HepG2 (cell line): ENCODE data around the gene NXPH1. TPM values are rescaled to one million over a fixed set of nuclear protein-coding genes. Genes with fewer than 3 reads are reported as not detected.

Experiments used
- ATF7-NPFF ChIP-seq: sonication (generic); formaldehyde crosslinking; IDR thresholded peaks from 2 replicates; pipeline ENCODE4 v1.8.1; 2023; ENCODE audit warnings: mild to moderate bottlenecking, low read depth, missing genetic modification reagents, moderate library complexity
- CHD4 ChIP-seq: fragments of 200-600 bp; sonication (generic); IDR thresholded peaks from 2 replicates; pipeline ENCODE4 v1.7.0; 2017; ENCODE audit warnings: mild to moderate bottlenecking, low read length, borderline replicate concordance
- FOXO1 ChIP-seq: sonication (generic); formaldehyde crosslinking; IDR thresholded peaks from 2 replicates; pipeline ENCODE4 v1.4.0; 2020; ENCODE audit warnings: missing genetic modification reagents
- HNRNPH1 ChIP-seq: fragments of 200-400 bp; formaldehyde crosslinking; optimal IDR thresholded peaks from 2 replicates; pipeline ENCODE3; 2017; ENCODE audit warnings: mild to moderate bottlenecking, low read depth, low read length
- ISL2 ChIP-seq: sonication (generic); formaldehyde crosslinking; IDR thresholded peaks from 2 replicates; pipeline ENCODE4 v1.5.0; 2020; ENCODE audit warnings: missing genetic modification reagents
- KMT2B ChIP-seq: IDR thresholded peaks from 2 replicates; pipeline ENCODE4 v1.6.1; 2016; ENCODE audit warnings: missing genetic modification reagents, missing compliant biosample characterization
- MAFG ChIP-seq: sonication (generic); formaldehyde crosslinking; IDR thresholded peaks from 2 replicates; pipeline ENCODE4 v1.5.1; 2020; ENCODE audit warnings: mild to moderate bottlenecking, missing genetic modification reagents
- NFIB ChIP-seq: sonication (generic); formaldehyde crosslinking; IDR thresholded peaks from 2 replicates; pipeline ENCODE4 v1.9.0; 2021; ENCODE audit warnings: missing genetic modification reagents, mild to moderate bottlenecking, borderline replicate concordance
- PCBP2 ChIP-seq: fragments of 200-400 bp; formaldehyde crosslinking; optimal IDR thresholded peaks from 2 replicates; pipeline ENCODE3; 2018; ENCODE audit warnings: low read length, low read depth; ENCODE audit not compliant: poor library complexity, severe bottlenecking
- RFX3 ChIP-seq: IDR thresholded peaks from 2 replicates; pipeline ENCODE4 v1.6.1; 2016; ENCODE audit warnings: missing biosample characterization, missing genetic modification reagents
- RFXANK ChIP-seq: IDR thresholded peaks from 2 replicates; pipeline ENCODE4 v1.6.1; 2016
- SIN3A ChIP-seq: IDR thresholded peaks from 2 replicates; pipeline ENCODE4 v1.6.1; 2011; ENCODE audit warnings: low read depth, mild to moderate bottlenecking, control low read depth, low read length, borderline replicate concordance
- SOX6 ChIP-seq, 2 experiments: fragments of 450-650 bp in 1 of 2; sonication (generic) in 1 of 2; formaldehyde crosslinking in 1 of 2; IDR thresholded peaks; 2 replicates each; pipeline versions ENCODE4 v1.4.0 to v1.6.1; 2017 to 2020; ENCODE audit warnings: antibody characterized with exemption in 1 of 2, mild to moderate bottlenecking in 1 of 2, missing genetic modification reagents in 1 of 2
- ZBTB8A ChIP-seq: sonication (generic); formaldehyde crosslinking; IDR thresholded peaks from 2 replicates; pipeline ENCODE4 v1.4.0; 2020; ENCODE audit warnings: mild to moderate bottlenecking, low read depth, missing genetic modification reagents, borderline replicate concordance
- ZFX ChIP-seq: sonication (generic); formaldehyde crosslinking; IDR thresholded peaks from 2 replicates; pipeline ENCODE4 v1.4.0; 2020; ENCODE audit warnings: mild to moderate bottlenecking, low read depth, missing genetic modification reagents, moderate library complexity
- ZNF10 ChIP-seq: sonication (generic); formaldehyde crosslinking; IDR thresholded peaks from 2 replicates; pipeline ENCODE4 v1.4.0; 2020; ENCODE audit warnings: mild to moderate bottlenecking, low read depth, missing genetic modification reagents, borderline replicate concordance
- ZNF263 ChIP-seq: sonication (generic); formaldehyde crosslinking; IDR thresholded peaks from 2 replicates; pipeline ENCODE4 v1.4.0; 2020; ENCODE audit warnings: missing genetic modification reagents
- ZNF30 ChIP-seq: sonication (generic); formaldehyde crosslinking; IDR thresholded peaks from 2 replicates; pipeline ENCODE4 v1.5.0; 2020; ENCODE audit warnings: mild to moderate bottlenecking, missing genetic modification reagents
- ZNF557 ChIP-seq: sonication (generic); formaldehyde crosslinking; IDR thresholded peaks from 2 replicates; pipeline ENCODE4 v1.4.0; 2020; ENCODE audit warnings: missing genetic modification reagents
- ZNF644 ChIP-seq: IDR thresholded peaks from 2 replicates; pipeline ENCODE4 v1.6.1; 2016; ENCODE audit warnings: low read depth
- ZNF709 ChIP-seq: sonication (generic); formaldehyde crosslinking; IDR thresholded peaks from 2 replicates; pipeline ENCODE4 v1.5.0; 2020; ENCODE audit warnings: mild to moderate bottlenecking, missing genetic modification reagents
- ZSCAN25 ChIP-seq: sonication (generic); formaldehyde crosslinking; IDR thresholded peaks from 2 replicates; pipeline ENCODE4 v1.8.0; 2022; ENCODE audit warnings: mild to moderate bottlenecking, missing genetic modification reagents
- polyA plus RNA-seq, 8 experiments: library from polyadenylated mRNA; depleted of rRNA in 3 of 8; stranded (reverse) in 7 of 8; unstranded in 1 of 8; fragments of >200 nt; fragmentation: Illumina TruSeq in 4 of 8; extraction: Trizol in 4 of 8; gene quantifications; 2 replicates each; pipeline versions ENCODE4 v1.2.1 to v1.2.3, GENCODE V29; 2011 to 2016; ENCODE audit warnings: low read depth in 4 of 8, missing spikeins in 1 of 8, mixed read lengths in 1 of 8; ENCODE audit not compliant: insufficient read depth in 1 of 8
- total RNA-seq, 5 experiments: library from RNA; depleted of rRNA; stranded (reverse); fragments of >200 nt; fragmentation: Illumina TruSeq; extraction: Trizol; gene quantifications; 2 replicates each; pipeline ENCODE4 v1.2.3, GENCODE V29; 2016; ENCODE audit warnings: low read depth in 1 of 5
- TF ChIP-seq, protein P1 (sequence below): sonication (generic); formaldehyde crosslinking; IDR thresholded peaks from 2 replicates; pipeline ENCODE4 v1.8.1; 2023; ENCODE audit warnings: mild to moderate bottlenecking, missing genetic modification reagents, borderline replicate concordance
- TF ChIP-seq, protein P2 (sequence below): sonication (generic); formaldehyde crosslinking; IDR thresholded peaks from 2 replicates; pipeline ENCODE4 v1.4.0; 2020; ENCODE audit warnings: missing genetic modification reagents
- TF ChIP-seq, protein P3 (sequence below): sonication (generic); formaldehyde crosslinking; IDR thresholded peaks from 2 replicates; pipeline ENCODE4 v1.9.0; 2022; ENCODE audit warnings: low read depth, missing genetic modification reagents
- TF ChIP-seq, protein P4 (sequence below): sonication (generic); formaldehyde crosslinking; IDR thresholded peaks from 2 replicates; pipeline ENCODE4 v1.5.0; 2020; ENCODE audit warnings: missing genetic modification reagents

NXPH1 gene
- total and polyA plus RNA-seq, 2 of the 13 experiments (the other 11 are each of a cell fraction or from before 2014, with no cell fraction given) = not detected

DNA sequence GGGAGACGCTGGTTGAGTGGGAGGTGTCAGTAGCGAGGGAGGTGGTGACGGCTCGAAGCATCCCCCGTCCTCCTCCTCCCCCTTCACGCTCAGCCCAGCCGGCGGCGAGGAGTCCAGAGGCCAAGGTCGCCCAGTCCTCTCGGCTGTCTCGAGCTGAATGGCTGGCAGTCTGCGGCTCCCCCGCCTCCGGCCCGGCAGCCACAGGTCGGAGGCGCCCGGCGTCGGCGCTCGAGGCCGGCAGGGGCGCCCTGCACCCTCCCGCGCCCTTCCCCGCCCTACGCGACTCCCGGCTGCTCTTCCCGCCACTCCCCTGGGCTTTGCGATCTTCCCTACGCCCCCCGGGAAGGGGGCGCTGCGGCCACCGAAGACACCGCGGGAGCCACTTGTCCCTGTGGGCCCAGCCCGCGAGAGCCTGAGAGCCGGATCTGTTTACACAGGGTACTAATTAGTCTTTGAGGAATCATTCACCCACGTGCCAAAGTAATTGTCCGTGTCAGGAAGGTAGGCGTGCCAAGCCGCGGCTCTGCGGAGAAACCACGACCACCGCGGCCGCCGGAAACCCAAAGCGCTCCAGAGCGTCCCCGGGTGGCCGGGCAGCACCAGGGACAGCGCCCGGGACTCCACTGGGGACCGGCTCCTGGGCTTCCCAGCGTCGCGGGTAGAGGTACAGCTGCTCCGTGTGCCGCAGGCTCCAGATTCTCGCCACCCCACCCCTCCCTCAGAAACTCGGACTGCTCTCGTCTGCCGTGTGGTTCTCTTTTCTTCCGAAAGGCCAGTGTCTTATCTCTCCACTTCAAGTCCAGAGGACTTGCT lies at the start of gene NXPH1 (continued):
- TF ChIP-seq SOX6 (IDR thresholded peaks at IDR 0.05) (no peak), SOX6 (CRISPR knock-in tag; IDR thresholded peaks at IDR 0.05) (0 out of 2 replicates have a peak, but pooled peaks have one; percentile 24), ZNF30 (CRISPR knock-in tag) (no peak), ZNF557 (CRISPR knock-in tag) (no peak), RFXANK (CRISPR knock-in tag) (no peak), FOXO1 (CRISPR knock-in tag) (no peak), MAFG (CRISPR knock-in tag) (no peak), ZBTB8A (CRISPR knock-in tag) (no peak), ZNF10 (no peak), KMT2B (no peak), ZNF263 (CRISPR knock-in tag) (peak; percentile 73), ZFX (CRISPR knock-in tag) (no peak), ISL2 (CRISPR knock-in tag) (no peak), ZNF709 (CRISPR knock-in tag) (0 out of 2 replicates have a peak, but pooled peaks have one; percentile 59), PCBP2 (no peak), CHD4 (no peak), ATF7-NPFF (peak; percentile 43; the same call in 1 of the 2 replicates), NFIB (CRISPR knock-in tag) (no peak), SIN3A (no peak), ZSCAN25 (no peak; the same call in 1 of the 2 replicates), ZNF644 (CRISPR knock-in tag) (no peak), RFX3 (CRISPR knock-in tag) (no peak), HNRNPH1 (no peak)
- TF ChIP-seq, protein P1, sequence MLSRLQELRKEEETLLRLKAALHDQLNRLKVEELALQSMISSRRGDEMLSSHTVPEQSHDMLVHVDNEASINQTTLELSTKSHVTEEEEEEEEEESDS (CRISPR knock-in tag) = no peak
- TF ChIP-seq, protein P2, sequence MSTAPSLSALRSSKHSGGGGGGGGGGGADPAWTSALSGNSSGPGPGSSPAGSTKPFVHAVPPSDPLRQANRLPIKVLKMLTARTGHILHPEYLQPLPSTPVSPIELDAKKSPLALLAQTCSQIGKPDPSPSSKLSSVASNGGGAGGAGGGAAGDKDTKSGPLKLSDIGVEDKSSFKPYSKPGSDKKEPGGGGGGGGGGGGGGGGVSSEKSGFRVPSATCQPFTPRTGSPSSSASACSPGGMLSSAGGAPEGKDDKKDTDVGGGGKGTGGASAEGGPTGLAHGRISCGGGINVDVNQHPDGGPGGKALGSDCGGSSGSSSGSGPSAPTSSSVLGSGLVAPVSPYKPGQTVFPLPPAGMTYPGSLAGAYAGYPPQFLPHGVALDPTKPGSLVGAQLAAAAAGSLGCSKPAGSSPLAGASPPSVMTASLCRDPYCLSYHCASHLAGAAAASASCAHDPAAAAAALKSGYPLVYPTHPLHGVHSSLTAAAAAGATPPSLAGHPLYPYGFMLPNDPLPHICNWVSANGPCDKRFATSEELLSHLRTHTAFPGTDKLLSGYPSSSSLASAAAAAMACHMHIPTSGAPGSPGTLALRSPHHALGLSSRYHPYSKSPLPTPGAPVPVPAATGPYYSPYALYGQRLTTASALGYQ (CRISPR knock-in tag) = no peak
- TF ChIP-seq, protein P3, sequence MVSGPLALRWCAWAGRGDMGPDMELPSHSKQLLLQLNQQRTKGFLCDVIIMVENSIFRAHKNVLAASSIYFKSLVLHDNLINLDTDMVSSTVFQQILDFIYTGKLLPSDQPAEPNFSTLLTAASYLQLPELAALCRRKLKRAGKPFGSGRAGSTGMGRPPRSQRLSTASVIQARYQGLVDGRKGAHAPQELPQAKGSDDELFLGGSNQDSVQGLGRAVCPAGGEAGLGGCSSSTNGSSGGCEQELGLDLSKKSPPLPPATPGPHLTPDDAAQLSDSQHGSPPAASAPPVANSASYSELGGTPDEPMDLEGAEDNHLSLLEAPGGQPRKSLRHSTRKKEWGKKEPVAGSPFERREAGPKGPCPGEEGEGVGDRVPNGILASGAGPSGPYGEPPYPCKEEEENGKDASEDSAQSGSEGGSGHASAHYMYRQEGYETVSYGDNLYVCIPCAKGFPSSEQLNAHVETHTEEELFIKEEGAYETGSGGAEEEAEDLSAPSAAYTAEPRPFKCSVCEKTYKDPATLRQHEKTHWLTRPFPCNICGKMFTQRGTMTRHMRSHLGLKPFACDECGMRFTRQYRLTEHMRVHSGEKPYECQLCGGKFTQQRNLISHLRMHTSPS (CRISPR knock-in tag) = no peak
- TF ChIP-seq, protein P4, sequence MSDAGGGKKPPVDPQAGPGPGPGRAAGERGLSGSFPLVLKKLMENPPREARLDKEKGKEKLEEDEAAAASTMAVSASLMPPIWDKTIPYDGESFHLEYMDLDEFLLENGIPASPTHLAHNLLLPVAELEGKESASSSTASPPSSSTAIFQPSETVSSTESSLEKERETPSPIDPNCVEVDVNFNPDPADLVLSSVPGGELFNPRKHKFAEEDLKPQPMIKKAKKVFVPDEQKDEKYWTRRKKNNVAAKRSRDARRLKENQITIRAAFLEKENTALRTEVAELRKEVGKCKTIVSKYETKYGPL (CRISPR knock-in tag) = no peak
